ENCODE measurements around the gene TBC1D22A.
"Not testable (repeated sequence)": the region's sequence is repeated elsewhere in the genome, so short reads cannot be mapped to it uniquely, and the experiment has no call there.

TBC1D22A gene

GRCh38 chr22:47123827-47124442 is 361.5 kb downstream of the TBC1D22A start:
- DNase-seq (ENCODE audit: low read depth in 2 of 2) = no peak

- no peak for DNase-seq (ENCODE audit: low read depth in 2 of 2)
Observed at GRCh38 chr22:47124451-47124881, 362.0 kb downstream of the TBC1D22A start.

GRCh38 chr22:47124961-47125360 is 362.5 kb downstream of the TBC1D22A start:
- no peak for DNase-seq (ENCODE audit: low read depth in 2 of 2)

- no peak for DNase-seq (ENCODE audit: low read depth in 2 of 2)
Observed at GRCh38 chr22:47125603-47126002, 363.2 kb downstream of the TBC1D22A start.

GRCh38 chr22:47126344-47126811 is 363.9 kb downstream of the TBC1D22A start:
- no peak for DNase-seq (ENCODE audit: low read depth in 2 of 2)

GRCh38 chr22:47127441-47127871 is 365.0 kb downstream of the TBC1D22A start:
- no peak for DNase-seq (ENCODE audit: low read depth in 2 of 2)

GRCh38 chr22:47128216-47128615 is 365.8 kb downstream of the TBC1D22A start:
- DNase-seq (ENCODE audit: low read depth in 2 of 2) = no peak

GRCh38 chr22:47128622-47129215 is 366.3 kb downstream of the TBC1D22A start:
- no peak for DNase-seq (ENCODE audit: low read depth in 2 of 2)

- no peak for DNase-seq (ENCODE audit: low read depth in 2 of 2)
Observed at GRCh38 chr22:47129902-47130635, 367.6 kb downstream of the TBC1D22A start.

GRCh38 chr22:47130883-47131631 is 368.6 kb downstream of the TBC1D22A start:
- DNase-seq (ENCODE audit: low read depth in 2 of 2) = no peak

- no peak for DNase-seq (ENCODE audit: low read depth in 2 of 2)
Observed at GRCh38 chr22:47131632-47132427, 369.4 kb downstream of the TBC1D22A start.

- DNase-seq (ENCODE audit: low read depth in 2 of 2) = no peak
Observed at GRCh38 chr22:47132428-47132825, 370.0 kb downstream of the TBC1D22A start.

GRCh38 chr22:47133061-47133969 is 370.9 kb downstream of the TBC1D22A start:
- DNase-seq (ENCODE audit: low read depth in 2 of 2) = no peak

- no peak for DNase-seq (ENCODE audit: low read depth in 2 of 2)
Observed at GRCh38 chr22:47134222-47134621, 371.8 kb downstream of the TBC1D22A start.

- DNase-seq (ENCODE audit: low read depth in 2 of 2) = no peak
Observed at GRCh38 chr22:47135338-47135737, 372.9 kb downstream of the TBC1D22A start.

GRCh38 chr22:47136050-47136449 is 373.6 kb downstream of the TBC1D22A start:
- DNase-seq (ENCODE audit: low read depth in 2 of 2) = no peak

- DNase-seq (ENCODE audit: low read depth in 2 of 2) = no peak
Observed at GRCh38 chr22:47136671-47137070, 374.2 kb downstream of the TBC1D22A start.

GRCh38 chr22:47139013-47139789 is 376.8 kb downstream of the TBC1D22A start:
- DNase-seq (ENCODE audit: low read depth in 2 of 2) = no peak

- DNase-seq (ENCODE audit: low read depth in 2 of 2) = no peak
Observed at GRCh38 chr22:47139790-47140119, 377.3 kb downstream of the TBC1D22A start.

- DNase-seq (ENCODE audit: low read depth in 2 of 2) = not testable (repeated sequence)
Observed at GRCh38 chr22:47140975-47141374, 378.5 kb downstream of the TBC1D22A start.
